Fibroblast of skin of scalp (primary cell): ENCODE data around the gene LYZL4. TPM values are rescaled to one million over a fixed set of nuclear protein-coding genes. Genes with fewer than 3 reads are reported as not detected.

Source experiments
- DNase-seq: peaks from one replicate; pipeline ENCODE4 v3.0.0-alpha.2; 2013
- polyA plus RNA-seq, 2 experiments: library from polyadenylated mRNA; unstranded; fragments of 120-200 nt; gene quantifications; one replicate each; pipeline ENCODE4 v1.2.1, GENCODE V29; 2013; ENCODE audit not compliant: insufficient read length in 2 of 2

The LYZL4 gene, protein sequence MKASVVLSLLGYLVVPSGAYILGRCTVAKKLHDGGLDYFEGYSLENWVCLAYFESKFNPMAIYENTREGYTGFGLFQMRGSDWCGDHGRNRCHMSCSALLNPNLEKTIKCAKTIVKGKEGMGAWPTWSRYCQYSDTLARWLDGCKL
- polyA plus RNA-seq (2013, experiment 1 of 2; ENCODE audit: insufficient read length), result not detected
- polyA plus RNA-seq (2013, experiment 2 of 2; ENCODE audit: insufficient read length), result not detected

DNA sequence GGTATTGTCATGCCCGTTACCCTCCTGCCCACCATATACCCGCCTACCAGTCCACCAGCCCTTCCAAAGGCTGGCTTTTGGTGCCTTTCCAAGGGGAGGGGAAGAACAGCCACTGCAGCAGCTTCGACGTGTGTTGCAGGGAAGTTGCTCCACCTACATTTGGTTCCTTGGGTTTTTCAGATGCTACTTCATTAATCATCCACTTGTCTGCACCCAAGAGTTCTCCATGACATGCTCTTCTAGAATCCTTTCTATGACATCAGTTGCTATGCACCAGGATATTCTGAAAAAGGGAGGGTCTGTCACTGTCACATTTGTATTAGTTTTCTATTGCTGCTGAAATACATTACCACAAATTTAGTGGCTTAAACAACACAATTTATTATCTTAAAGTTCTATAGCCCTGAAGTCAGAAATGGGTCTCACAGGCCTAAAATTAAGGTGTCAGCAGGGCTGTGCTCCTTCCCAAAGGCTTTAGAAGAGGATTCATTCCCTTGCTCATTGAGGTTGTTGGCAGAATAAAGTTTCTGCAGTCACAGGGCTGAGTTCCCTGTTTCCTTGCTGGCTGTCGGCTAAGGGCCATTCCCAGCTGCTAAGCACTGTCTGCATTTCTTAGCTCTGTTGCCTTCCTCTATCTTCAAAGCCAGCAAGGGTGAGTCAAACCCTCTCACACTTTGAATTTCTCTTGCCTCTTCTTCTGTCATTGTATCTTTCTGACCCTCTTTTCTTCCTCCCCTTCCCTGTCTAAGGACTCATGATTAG lies at the start of gene LYZL4:
LYZL4 (minus strand) TSS at position 241 of the 762 bp plus-strand sequence. CDS start 3,359 bp downstream, outside the sequence.
- DNase-seq, result no peak

DNA sequence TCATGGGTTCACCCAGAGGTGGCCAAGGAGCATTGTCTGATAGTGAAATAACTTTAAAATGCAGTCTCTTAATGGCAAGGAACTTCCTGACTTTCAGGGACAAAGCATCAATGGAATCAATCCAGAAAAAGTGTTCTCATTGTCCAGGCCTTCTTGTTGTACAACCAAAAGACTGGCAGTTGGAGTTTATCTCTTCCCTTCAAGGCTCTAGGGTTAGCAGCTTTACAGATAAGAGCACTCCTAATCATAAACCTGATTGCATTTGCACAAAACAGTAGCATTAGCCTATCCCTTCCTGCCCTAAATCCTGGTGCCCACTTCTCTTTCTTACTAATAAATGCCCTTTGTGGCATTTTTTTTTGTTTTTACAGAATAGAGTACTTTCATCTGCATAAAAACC lies 48.7 kb upstream of the LYZL4 start:
- no peak for DNase-seq

DNA sequence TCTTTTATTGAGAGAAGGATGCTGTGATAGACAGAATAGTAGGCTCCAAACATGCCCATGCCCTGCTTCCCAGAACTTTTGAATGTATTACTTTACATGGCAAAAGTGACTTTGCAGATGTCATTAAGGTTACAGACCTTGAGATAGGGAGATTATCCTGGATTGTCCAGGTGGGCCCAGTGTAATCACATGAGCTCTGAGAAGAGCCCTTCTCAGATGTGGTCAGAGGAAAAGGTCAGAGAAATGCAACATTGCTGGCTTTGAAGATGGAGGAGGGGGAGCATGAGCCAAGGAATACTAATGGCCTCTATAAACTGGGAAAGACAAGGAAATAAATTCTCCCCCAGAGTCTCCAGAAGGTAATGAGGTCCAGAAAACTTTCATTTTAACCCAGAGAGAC lies 45.8 kb upstream of the LYZL4 start:
- no peak for DNase-seq

DNA sequence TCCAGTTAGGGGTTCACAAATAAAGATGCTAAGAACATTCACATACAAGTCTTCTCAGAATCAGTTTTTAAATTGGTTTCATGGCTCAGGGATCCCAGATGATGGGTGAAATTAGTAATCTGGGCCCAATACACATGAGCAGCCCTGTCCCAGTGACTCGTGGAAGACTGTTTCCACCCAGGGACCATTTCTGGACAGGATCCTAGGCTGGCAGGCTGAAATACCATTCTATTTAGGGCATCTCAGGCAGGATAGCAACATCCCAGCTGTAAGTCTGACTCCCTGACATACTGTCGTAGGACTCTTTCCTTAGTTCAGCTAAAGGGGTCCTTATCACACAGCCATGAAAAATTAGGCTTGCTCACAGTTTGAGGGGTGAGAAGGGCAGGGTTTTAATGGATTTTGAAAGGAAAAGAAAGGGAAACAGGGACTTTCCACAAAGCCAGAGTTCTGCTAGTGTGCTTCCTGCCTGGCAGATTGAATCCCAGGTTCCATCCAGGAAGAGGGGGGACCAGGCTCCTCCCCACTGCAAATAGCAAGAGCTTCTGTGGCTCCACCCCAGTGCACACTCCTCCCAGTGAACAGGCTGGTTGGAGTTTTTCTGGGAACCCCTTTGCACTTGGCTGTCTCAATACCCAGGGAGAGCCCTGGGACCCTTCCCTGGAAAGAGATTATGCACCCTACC lies 41.3 kb upstream of the LYZL4 start:
- DNase-seq, result no peak

DNA sequence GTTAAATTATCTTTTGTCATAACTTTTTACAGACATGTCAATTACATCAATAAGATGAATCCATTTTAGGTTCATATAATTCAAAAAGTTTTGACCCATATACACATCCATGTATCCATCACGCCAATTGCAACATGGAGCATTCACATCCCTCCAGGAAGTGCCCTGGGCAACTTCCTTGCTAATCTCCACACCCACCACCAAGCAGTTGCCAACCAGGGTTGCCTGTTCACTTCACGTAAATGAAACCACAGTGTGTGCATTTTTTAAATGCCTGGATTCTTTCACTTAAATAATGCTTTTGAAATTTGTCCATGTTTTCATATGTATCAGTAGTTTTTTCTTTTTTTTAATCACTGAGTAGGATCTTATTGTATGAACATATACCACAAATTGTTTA lies 40.7 kb upstream of the LYZL4 start:
- DNase-seq, result peak; percentile 13

DNA sequence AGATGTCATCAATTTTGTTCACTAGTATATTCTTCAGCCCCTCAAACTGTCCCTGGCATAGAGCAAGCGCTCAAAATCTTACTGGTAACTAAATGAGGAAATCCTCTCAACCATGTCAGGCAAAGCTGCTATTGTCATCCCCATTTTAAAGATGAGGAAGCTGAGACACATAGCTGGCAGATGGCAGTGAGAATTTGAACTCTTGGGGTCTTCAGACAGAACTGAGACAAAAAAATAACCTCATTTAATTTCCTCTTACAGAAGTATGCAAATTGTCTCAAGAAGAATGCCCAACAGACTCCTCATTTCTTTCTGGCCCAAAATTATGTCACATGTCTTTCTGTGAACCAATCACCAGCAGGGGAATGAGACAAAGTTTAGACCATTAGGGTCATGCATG lies 40.2 kb upstream of the LYZL4 start:
- no peak for DNase-seq

DNA sequence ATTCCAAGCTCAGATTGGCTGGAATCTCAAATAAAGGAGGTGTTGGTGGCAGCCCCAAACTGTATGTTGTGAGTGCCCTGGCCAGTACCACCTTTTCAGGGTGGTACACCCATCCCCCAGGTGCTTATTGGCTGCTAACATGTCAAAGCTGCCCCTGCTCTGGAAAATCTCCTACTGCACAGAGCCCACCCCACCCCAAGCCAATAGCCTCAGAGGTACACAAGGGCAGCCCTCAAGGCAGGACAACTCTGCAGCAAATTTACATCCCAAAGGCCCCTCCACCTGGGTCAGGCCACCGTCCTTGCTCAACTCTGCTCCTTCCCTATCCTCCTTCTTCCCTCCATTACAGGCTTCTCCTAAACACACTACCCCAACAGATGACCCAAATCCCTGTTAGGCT lies 37.1 kb upstream of the LYZL4 start:
- no peak for DNase-seq

DNA sequence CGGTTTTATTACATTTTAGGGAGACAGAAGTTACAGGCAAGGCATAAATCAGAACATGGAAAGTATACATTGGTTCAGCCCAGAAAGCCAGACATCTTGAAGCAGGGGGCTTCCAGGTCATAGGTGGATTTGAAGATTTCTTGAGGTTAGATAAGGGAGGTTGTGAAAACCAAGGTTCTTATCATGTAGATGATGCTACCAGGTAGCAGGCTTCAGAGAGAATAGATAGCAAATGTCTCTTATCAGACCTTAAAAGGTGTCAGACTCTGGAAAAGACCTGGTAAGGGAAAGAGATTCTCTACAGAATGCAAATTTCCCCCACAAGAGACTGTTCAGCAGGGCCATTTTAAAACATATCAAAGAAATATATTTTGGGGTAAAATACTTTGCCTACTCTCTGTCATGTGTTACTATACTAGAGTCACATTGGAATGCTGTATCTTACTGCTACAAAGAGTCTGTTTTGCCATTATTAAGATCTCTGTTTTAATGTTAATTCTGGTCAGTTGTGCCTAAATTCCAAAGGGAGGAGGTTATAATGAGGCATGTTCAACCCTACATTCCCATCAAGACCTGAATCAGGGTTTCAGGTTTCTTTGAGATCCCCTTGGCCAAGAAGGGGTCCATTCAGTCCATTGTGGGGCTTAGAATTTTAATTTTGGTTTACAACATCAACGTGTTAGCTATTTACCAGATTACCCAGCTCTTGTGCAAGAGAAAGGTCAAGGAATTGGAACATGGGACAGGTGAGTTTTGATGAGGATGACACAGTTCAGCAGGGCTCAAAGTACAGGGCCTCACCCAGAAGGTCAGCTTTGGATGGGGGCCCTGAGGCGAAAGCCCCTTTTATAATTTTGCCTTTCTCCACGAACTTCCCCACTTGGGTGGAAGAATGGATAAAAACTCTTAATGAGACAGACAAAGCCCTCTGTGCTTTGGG lies 36.0 kb upstream of the LYZL4 start:
- DNase-seq, result no peak

DNA sequence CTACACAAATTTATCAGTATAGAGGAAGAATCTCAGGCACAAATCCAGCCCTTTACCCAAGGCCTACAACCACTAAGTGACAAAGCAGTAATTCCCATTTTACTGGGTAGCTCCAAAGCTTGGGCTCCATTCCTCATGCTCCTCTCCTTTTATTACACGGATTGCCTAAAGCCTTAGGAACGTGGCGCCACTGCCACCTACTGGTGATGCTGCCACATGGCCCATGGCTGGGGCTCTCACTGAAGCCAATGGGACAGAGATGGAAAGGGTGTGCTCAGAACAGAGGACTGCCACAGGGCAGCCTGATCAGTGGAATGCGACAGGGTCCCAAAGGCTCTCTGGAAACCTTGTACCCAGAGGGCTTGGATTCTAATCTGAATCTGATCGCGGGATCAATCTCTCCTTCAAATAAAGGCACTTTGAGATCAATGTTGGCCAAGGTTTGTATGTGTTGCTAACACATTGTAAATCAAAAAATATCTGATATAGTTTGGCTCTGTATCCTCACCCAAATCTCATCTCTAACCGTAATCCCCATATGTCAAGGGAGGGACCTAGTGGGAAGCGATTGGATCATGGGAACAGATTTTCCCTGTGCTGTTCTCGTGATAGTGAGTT lies 33.5 kb upstream of the LYZL4 start:
- peak; percentile 76 for DNase-seq

DNA sequence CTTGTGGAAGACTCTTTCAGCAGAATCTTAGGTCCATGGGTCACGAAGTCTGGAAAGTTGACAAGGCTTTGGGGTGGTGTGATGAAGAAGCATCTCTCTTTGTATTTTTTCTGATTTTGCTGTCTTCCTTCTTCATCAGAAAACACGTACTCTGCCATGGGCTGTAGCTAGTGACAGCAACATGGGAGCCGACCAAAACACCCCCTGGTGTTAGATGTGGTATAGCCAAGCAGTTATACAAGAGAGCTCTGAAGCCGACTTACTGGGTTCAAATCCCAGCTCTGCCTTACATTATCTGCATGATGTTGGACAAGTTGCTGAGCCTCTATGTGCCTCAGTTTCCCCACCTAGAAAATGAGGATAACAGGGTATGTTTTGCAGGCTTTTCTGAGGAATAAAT lies 32.9 kb upstream of the LYZL4 start:
- DNase-seq, result no peak

DNA sequence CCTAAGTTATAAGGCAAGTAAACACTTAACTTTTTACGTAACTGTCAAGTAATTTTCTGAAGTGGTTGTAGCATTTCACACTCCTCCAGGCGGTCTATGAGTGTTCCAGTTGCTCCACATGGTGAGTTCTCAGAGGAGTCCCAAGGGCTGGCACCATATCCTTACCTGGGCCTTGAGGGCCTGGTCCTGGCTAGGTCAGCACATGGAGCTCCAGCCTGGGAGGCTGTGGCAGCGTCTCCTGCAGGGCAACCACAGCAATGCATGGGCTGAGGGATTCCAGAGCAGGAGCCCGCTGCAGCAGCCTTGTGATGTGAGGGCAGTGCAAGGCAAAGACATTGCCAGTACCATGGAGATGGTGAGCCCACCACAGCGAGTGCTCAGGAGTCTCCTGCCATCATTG lies 32.2 kb upstream of the LYZL4 start:
- DNase-seq, result no peak

DNA sequence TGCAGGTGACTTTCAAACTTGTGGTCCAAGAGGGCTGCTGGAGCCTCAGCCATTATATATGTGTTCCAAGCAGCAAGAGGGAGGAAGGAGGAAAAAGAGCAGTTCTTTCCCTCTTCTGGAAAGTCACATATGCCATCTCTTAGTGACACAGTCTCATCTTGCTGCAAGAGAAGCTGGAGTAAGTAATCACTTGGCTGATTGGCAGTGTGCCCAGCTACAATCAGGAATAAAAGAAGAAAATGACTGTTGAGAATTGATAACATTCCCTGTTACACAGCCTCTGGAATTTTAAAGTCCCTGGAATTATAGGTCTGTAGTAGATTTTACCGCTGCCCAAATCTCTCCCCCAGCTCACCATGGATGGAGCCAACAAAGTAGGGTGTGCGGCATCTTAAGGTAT lies 31.4 kb upstream of the LYZL4 start:
- DNase-seq, result no peak

DNA sequence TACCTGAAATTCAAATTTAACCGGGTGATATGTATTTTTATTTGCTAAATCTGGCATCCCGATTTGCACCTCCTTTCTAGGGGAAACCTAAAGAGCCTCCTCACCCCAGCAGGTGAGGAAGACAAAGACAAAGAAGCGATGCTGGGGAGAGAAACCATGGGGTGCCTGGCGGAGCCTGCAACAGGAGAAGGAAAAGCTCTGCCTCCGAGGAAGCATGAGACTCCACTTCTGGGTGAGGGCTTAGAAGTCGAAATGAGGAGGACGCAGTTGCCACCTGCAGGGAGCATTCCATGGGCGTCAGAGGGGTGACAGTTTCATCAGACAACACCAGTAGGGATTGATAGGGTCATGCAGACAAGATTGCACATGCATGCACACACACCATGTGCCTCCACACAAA lies 30.5 kb upstream of the LYZL4 start:
- no peak for DNase-seq

DNA sequence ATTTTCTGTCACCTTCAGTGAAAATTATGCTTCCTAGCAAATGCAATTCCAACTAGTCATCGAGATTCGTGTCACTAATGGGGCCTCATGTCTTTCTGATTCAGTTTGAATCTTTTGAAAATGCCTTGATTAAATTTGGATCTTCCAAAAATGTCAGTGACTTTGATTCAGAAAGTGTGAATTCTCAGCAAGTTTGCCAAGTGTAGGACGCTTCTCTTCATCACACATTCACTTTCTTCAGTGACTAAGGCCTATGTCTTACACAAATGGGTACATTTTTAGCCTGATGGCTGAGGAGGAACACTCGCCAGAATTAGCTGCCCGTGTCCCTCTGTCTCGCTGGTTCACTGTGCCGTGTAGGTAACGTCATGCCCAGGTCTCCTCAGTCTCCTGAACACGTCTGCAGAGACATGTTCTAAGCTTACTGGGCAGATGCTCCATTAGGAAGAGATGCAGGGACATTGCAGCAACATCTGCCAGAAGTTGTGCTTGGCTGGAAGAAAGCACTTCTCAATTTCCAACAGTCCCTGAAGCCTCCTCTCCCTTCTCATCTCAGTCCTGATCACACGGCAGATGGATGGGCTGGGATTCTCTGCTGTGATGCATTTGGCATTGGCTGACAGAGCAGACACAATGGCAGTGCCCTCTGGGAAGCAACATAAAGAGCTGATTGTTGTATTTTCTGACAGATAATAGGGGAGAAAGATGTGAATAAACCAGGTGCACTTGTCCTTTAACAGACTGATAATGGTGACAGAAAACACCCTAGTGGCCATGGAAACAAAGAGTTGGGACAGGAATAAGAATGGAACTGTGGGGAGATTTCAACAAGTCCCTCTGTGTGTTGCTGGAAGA lies 29.1 kb upstream of the LYZL4 start:
- no peak for DNase-seq

DNA sequence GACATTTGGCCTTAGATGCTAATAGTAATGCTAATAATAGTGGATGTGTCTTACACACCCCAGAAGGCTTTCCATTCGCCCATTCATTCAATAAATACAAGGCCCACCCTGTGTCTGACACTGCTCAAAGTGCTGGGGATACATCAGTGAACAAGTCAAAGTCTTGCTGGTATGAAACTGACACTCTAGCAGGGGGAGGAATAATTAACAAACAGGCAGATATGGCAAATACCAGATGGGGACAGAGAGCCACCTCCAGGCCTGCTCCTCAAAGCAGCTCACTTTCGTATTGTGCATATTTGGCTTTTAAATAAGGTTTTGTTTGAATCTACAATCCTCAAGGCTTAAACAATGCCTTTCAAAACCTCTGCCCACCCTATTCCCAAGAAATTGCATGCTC lies 28.3 kb upstream of the LYZL4 start:
- DNase-seq, result no peak

DNA sequence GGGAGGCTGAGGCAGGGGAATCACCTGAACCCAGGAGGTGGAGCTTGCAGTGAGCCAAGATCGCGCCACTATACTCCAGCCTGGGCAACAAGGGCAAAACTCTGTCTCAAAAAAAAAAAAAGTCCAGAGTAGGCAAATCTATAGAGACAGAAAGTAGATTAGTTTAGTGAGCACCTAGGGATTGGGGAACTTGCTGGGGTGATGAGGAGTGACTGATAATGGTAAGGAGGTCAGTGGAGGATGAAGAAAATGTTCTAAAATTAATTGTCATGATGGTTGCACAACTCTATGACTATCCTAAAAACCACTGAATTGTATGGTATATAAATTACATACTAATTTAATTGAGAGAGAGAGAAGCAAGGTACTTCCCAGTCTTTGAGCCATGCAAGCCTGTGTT lies 27.8 kb upstream of the LYZL4 start:
- DNase-seq, result no peak

DNA sequence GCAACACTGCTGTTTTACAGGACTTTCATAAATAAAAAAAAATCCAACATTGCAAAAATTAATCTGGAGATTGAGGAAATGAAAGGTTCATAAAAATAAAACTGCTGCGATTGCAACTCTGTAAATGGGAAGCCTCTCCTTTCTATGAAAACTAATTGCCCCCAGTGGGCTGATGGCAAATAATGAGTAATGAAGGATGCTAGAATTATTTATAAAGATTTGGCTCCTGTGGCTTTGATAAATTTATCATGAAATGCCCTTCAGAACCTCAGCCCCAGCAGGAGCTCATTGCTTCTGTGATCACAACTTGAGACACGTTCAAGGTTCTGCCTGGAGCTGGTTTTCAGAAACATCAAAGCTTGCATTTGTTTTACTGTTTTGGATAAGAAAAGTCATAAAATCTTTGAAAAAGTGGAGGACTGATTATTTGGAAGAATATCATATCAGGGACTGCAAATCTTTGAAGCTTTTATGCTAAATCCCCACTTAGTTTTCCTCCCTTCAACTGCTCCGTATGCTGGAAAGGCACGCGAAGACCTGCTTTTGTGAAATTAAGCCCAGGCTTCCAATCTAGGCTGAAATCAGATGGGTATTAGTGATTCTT lies 24.5 kb upstream of the LYZL4 start:
- DNase-seq, result no peak

DNA sequence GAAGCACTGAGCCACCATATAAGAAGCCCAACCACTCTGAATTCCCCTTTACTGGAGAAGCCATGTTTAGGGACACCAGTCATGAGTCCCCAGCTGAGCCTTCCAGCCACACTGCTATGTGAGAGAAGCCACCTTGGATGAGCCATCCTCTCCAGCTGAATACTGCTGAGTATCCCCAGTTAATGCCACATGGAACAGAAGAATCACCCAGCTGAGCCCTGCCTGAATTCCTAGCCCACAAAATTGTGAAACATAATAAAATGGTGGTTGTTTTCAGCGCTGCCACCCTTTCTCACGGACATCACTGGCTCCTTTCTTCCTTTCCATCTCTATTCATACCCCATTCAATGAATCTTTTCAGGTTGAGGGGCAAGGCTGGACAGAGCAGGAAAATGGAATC lies 22.1 kb upstream of the LYZL4 start:
- DNase-seq, result no peak

DNA sequence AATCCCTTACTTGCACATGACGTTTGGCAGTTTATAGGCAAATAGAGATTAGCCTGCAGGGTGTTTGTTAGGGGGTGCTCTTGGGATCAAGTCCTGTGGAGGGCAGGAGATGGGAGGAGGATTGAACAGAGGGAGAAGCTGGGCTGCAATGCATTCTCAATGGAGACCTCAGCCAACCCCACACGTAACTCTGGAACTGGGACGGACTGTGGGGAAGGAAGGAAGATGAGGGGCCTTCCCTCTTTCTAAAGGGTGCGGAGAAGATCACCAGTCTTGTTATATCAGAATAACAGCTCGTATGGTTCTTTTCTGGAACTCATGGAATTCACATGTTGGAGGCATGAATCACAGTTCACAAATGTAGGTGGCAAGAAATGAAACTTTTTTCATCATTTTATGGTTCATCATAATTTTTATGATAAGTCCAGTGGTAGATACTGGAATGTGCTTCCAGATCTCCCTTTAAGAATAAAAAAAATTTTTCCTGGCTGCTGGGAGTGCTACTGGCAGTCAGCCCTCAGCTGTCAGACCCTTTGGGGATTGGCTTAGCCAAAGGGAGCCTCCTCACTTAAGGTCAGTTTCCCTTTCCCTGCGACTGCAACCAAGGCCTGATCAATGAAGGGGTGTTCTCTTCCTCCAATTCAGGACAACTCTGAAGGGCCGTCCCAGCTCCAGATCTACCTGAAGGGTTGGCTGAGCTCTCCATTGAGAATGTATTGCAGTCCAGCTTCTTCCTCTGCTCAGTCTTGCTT lies 20.5 kb upstream of the LYZL4 start:
- peak; percentile 8 for DNase-seq

DNA sequence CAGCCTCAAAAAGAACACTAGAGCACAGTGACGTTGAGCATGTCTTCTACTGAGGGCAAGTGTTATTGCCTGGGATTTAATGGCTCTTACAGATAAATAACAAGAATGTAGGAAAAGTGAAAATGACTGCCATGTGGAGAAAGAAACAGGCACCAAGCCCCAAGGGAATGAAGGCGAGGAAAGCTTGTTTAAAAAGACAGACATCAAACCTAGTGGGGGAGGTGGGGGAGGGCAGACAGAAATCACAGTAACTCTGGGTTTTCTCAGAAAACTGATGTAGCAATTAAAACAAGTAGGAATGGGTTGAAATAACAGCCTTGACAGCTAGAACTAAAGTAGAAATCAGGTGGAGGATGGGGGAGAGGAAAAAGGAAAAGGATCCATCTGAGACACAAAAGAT lies 18.4 kb upstream of the LYZL4 start:
- no peak for DNase-seq
